HEK293 (cell line): ENCODE measurements around the gene SLC6A3.

Source experiments
- CTCF ChIP-seq: fragments of 450-650 bp; formaldehyde crosslinking; IDR thresholded peaks from 2 replicates; pipeline ENCODE4 v1.5.1; 2016; ENCODE audit warnings: missing biosample characterization, missing genetic modification characterization
- KLF1 ChIP-seq: fragments of 450-650 bp; formaldehyde crosslinking; IDR thresholded peaks from 2 replicates; pipeline ENCODE4 v1.5.1; 2016; ENCODE audit warnings: missing biosample characterization, missing genetic modification characterization
- PBX3 ChIP-seq: sonication (generic); formaldehyde crosslinking; IDR thresholded peaks from 2 replicates; pipeline ENCODE4 v1.8.1; 2022; ENCODE audit warnings: mild to moderate bottlenecking, moderate library complexity, missing genetic modification reagents
- PRDM1 ChIP-seq: fragments of 450-650 bp; formaldehyde crosslinking; IDR thresholded peaks from 2 replicates; pipeline ENCODE4; 2016; ENCODE audit warnings: missing biosample characterization, missing genetic modification characterization
- WT1 ChIP-seq: fragments of 450-650 bp; formaldehyde crosslinking; IDR thresholded peaks from 2 replicates; pipeline ENCODE4 v1.5.1; 2016; ENCODE audit warnings: missing biosample characterization, missing genetic modification characterization
- YY1 ChIP-seq: fragments of 450-650 bp; formaldehyde crosslinking; IDR thresholded peaks from 2 replicates; pipeline ENCODE4 v1.5.1; 2018; ENCODE audit warnings: missing biosample characterization, missing genetic modification characterization
- ZNF138 ChIP-seq: fragments of 450-650 bp; formaldehyde crosslinking; IDR thresholded peaks from 2 replicates; pipeline ENCODE4 v1.5.1; 2016; ENCODE audit warnings: missing biosample characterization, missing genetic modification characterization, borderline replicate concordance
- ZNF324 ChIP-seq: fragments of 450-650 bp; formaldehyde crosslinking; IDR thresholded peaks from 2 replicates; pipeline ENCODE4 v1.5.1; 2016; ENCODE audit warnings: missing biosample characterization, missing genetic modification characterization
- ZNF433 ChIP-seq: fragments of 450-650 bp; formaldehyde crosslinking; IDR thresholded peaks from 2 replicates; pipeline ENCODE4 v1.5.1; 2016; ENCODE audit warnings: missing biosample characterization, missing genetic modification characterization, low read depth
- ZNF473 ChIP-seq: fragments of 450-650 bp; formaldehyde crosslinking; IDR thresholded peaks from 2 replicates; pipeline ENCODE4 v1.5.1; 2017; ENCODE audit warnings: missing biosample characterization, missing genetic modification characterization
- ZNF843 ChIP-seq: fragments of 450-650 bp; formaldehyde crosslinking; IDR thresholded peaks from 2 replicates; pipeline ENCODE4 v1.5.1; 2016; ENCODE audit warnings: missing biosample characterization, missing genetic modification characterization

- TF ChIP-seq ZNF843 (tag by site-specific recombination), result no peak
- TF ChIP-seq CTCF (tag by site-specific recombination), result no peak
- no peak for TF ChIP-seq ZNF324 (tag by site-specific recombination)
- no peak for TF ChIP-seq YY1
- no peak for TF ChIP-seq WT1 (tag by site-specific recombination)
- TF ChIP-seq KLF1 (tag by site-specific recombination), result no peak
- no peak for TF ChIP-seq PBX3
- TF ChIP-seq ZNF433, result no peak
- TF ChIP-seq ZNF138 (tag by site-specific recombination), result no peak
- TF ChIP-seq ZNF473, result no peak
- TF ChIP-seq PRDM1, result no peak
Observed at GRCh38 chr5:1359031-1359645, 86.1 kb downstream of the SLC6A3 start.
